IMR-90 (cell line): ENCODE data around the gene KRIT1. TPM values are rescaled to one million over a fixed set of nuclear protein-coding genes. Genes with fewer than 3 reads are reported as not detected.

Experiments used
- ATAC-seq: fragments of 200-7000 bp; cut with Tn5 transposase; 2 replicates; pipeline ENCODE4 v1.9.1; 2020; ENCODE audit warnings: low read depth, mild to moderate bottlenecking, moderate library complexity
- BruUV-seq: library from RNA; stranded (reverse); fragments of 400-500 nt; replicated peaks from 2 replicates; lab custom pipeline; 2021; lab: Mats Ljungman, UMichigan
- CTCF ChIA-PET: fragments of 300-600 bp; formaldehyde crosslinking; extraction: SDS; loops from one replicate; lab custom pipeline; 2021; ENCODE audit warnings: antibody characterized with exemption; lab: Yijun Ruan, JAX
- POLR2A ChIA-PET: fragments of 300-600 bp; sonication (Branson Sonifier 250); formaldehyde crosslinking; loops from one replicate; lab custom pipeline; 2022; ENCODE audit warnings: antibody characterized with exemption; ENCODE audit not compliant: unreplicated experiment; lab: Charles Lee
- DNase-seq: peaks from one replicate; pipeline ENCODE4 v3.0.0; 2013
- H2AFZ ChIP-seq: replicated peaks from 2 replicates; pipeline ENCODE3; 2013; ENCODE audit warnings: low read length, mild to moderate bottlenecking; ENCODE audit not compliant: poor library complexity
- H2AK5ac ChIP-seq: 2 replicates; pipeline ENCODE4 v1.6.1; 2013; ENCODE audit warnings: low read depth, low read length, inconsistent platforms
- H2AK9ac ChIP-seq: replicated peaks from 2 replicates; pipeline ENCODE3; 2013; ENCODE audit warnings: mild to moderate bottlenecking, low read depth, low read length, moderate library complexity; ENCODE audit not compliant: poor library complexity
- H2BK120ac ChIP-seq: 2 replicates; pipeline ENCODE4 v1.6.1; 2013; ENCODE audit warnings: low read depth, low read length, inconsistent platforms
- H2BK15ac ChIP-seq: 3 replicates; pipeline ENCODE4 v1.6.1; 2013; ENCODE audit warnings: low read depth, low read length, inconsistent platforms
- H2BK20ac ChIP-seq: 2 replicates; pipeline ENCODE4 v1.6.1; 2013; ENCODE audit warnings: low read depth, mild to moderate bottlenecking, inconsistent platforms, low read length, moderate library complexity
- H2BK5ac ChIP-seq: 2 replicates; pipeline ENCODE4 v1.6.1; 2013; ENCODE audit warnings: mild to moderate bottlenecking, low read depth, low read length, inconsistent platforms; ENCODE audit not compliant: poor library complexity, severe bottlenecking
- H3K14ac ChIP-seq: replicated peaks from 2 replicates; pipeline ENCODE4 v1.6.1; 2013; ENCODE audit warnings: low read depth, low read length, inconsistent platforms
- H3K18ac ChIP-seq: 2 replicates; pipeline ENCODE4 v1.6.1; 2013; ENCODE audit warnings: low read depth, low read length, control low read depth
- H3K23ac ChIP-seq: 2 replicates; pipeline ENCODE4 v1.6.1; 2013; ENCODE audit warnings: low read depth, low read length, inconsistent platforms
- H3K27ac ChIP-seq: 2 replicates; pipeline ENCODE4 v1.5.1; 2013; ENCODE audit warnings: mild to moderate bottlenecking, control low read depth, low read length; ENCODE audit not compliant: insufficient read depth
- H3K27me3 ChIP-seq: 2 replicates; pipeline ENCODE4 v1.6.1; 2013; ENCODE audit warnings: low read length; ENCODE audit not compliant: control insufficient read depth, insufficient read depth
- H3K36me3 ChIP-seq: 2 replicates; pipeline ENCODE4 v1.6.1; 2013; ENCODE audit warnings: low read length, mixed read lengths; ENCODE audit not compliant: control insufficient read depth, insufficient read depth
- H3K4ac ChIP-seq: 2 replicates; pipeline ENCODE4 v1.6.1; 2013; ENCODE audit warnings: low read depth, low read length, inconsistent platforms
- H3K4me1 ChIP-seq: 2 replicates; pipeline ENCODE4 v1.6.1; 2013; ENCODE audit warnings: low read length, mixed read lengths; ENCODE audit not compliant: control insufficient read depth, insufficient read depth
- H3K4me2 ChIP-seq: 2 replicates; pipeline ENCODE4 v1.6.1; 2013; ENCODE audit warnings: low read depth, mild to moderate bottlenecking, control low read depth, low read length, moderate library complexity
- H3K4me3 ChIP-seq: 2 replicates; pipeline ENCODE4 v1.5.1; 2013; ENCODE audit warnings: low read depth, mild to moderate bottlenecking, control low read depth, low read length, moderate library complexity; ENCODE audit not compliant: insufficient read depth
- H3K56ac ChIP-seq: 2 replicates; pipeline ENCODE4 v1.6.1; 2013; ENCODE audit warnings: low read length, inconsistent platforms; ENCODE audit not compliant: insufficient read depth; ENCODE audit errors: extremely low read depth
- H3K79me1 ChIP-seq, 2 experiments: 2 replicates each; pipeline ENCODE4 v1.6.1; 2013; ENCODE audit warnings: low read length in 2 of 2, inconsistent platforms in 1 of 2, low read depth in 1 of 2
- H3K9ac ChIP-seq: 2 replicates; pipeline ENCODE4 v1.6.1; 2013; ENCODE audit warnings: low read depth, low read length, control low read depth
- H3K9me1 ChIP-seq: 2 replicates; pipeline ENCODE4 v1.6.1; 2013; ENCODE audit warnings: low read length, inconsistent platforms; ENCODE audit not compliant: insufficient read depth
- H3K9me3 ChIP-seq: 2 replicates; pipeline ENCODE4 v1.6.1; 2013; ENCODE audit warnings: low read length; ENCODE audit not compliant: control insufficient read depth, insufficient read depth
- H4K20me1 ChIP-seq: 2 replicates; pipeline ENCODE4 v1.6.1; 2013; ENCODE audit warnings: low read length, inconsistent platforms; ENCODE audit not compliant: insufficient read depth
- H4K5ac ChIP-seq: 2 replicates; pipeline ENCODE4 v1.6.1; 2013; ENCODE audit warnings: mild to moderate bottlenecking, low read depth, low read length, control low read depth
- H4K8ac ChIP-seq, 2 experiments: 2 replicates each; pipeline ENCODE4 v1.6.1; 2013; ENCODE audit warnings: low read depth in 2 of 2, low read length in 2 of 2, control low read depth in 1 of 2, inconsistent platforms in 1 of 2
- H4K91ac ChIP-seq: 2 replicates; pipeline ENCODE4 v1.6.1; 2013; ENCODE audit warnings: low read depth, low read length, inconsistent platforms; ENCODE audit not compliant: insufficient read depth
- BHLHE40 ChIP-seq: fragments of 150-350 bp; IDR thresholded peaks from 2 replicates; pipeline ENCODE4 v1.6.1; 2016; ENCODE audit warnings: mild to moderate bottlenecking, low read depth, low read length
- CEBPB ChIP-seq: IDR thresholded peaks from 2 replicates; pipeline ENCODE4 v1.6.1; 2012; ENCODE audit warnings: low read depth, low read length, improper control_type of control experiment
- CHD1 ChIP-seq: IDR thresholded peaks from 2 replicates; pipeline ENCODE4 v1.6.1; 2012; ENCODE audit warnings: low read depth, low read length, improper control_type of control experiment
- FOS ChIP-seq: fragments of 150-350 bp; IDR thresholded peaks from 2 replicates; pipeline ENCODE4 v1.6.1; 2016; ENCODE audit warnings: low read depth, low read length
- MAFK ChIP-seq: IDR thresholded peaks from 2 replicates; pipeline ENCODE4 v1.6.1; 2012; ENCODE audit warnings: low read depth, low read length, improper control_type of control experiment
- MAZ ChIP-seq: IDR thresholded peaks from 2 replicates; pipeline ENCODE4 v1.6.1; 2012; ENCODE audit warnings: low read depth, mild to moderate bottlenecking, low read length, improper control_type of control experiment, moderate library complexity, borderline replicate concordance
- MXI1 ChIP-seq: IDR thresholded peaks from 2 replicates; pipeline ENCODE4 v1.6.1; 2012; ENCODE audit warnings: low read depth, mild to moderate bottlenecking, low read length, moderate library complexity, borderline replicate concordance
- NFE2L2 ChIP-seq: fragments of 150-350 bp; IDR thresholded peaks from 2 replicates; pipeline ENCODE4 v1.6.1; 2016; ENCODE audit warnings: low read depth, mild to moderate bottlenecking, low read length
- POLR2A ChIP-seq: IDR thresholded peaks from 2 replicates; pipeline ENCODE4 v1.6.1; 2012; ENCODE audit warnings: mild to moderate bottlenecking, low read depth, low read length
- RAD21 ChIP-seq: IDR thresholded peaks from 2 replicates; pipeline ENCODE4 v1.6.1; 2012; ENCODE audit warnings: low read length, improper control_type of control experiment
- RCOR1 ChIP-seq: IDR thresholded peaks from 2 replicates; pipeline ENCODE4 v1.6.1; 2012; ENCODE audit warnings: mild to moderate bottlenecking, low read length, improper control_type of control experiment; ENCODE audit not compliant: insufficient replicate concordance
- RFX5 ChIP-seq: IDR thresholded peaks from 2 replicates; pipeline ENCODE4 v1.8.0; 2012; ENCODE audit warnings: low read depth, mild to moderate bottlenecking, low read length, moderate library complexity
- SMC3 ChIP-seq: fragments of 150-350 bp; IDR thresholded peaks from 2 replicates; pipeline ENCODE4 v1.6.1; 2016; ENCODE audit warnings: low read depth, mild to moderate bottlenecking, antibody characterized with exemption, low read length, moderate library complexity
- WGBS, 2 experiments: methylation state at CpG; one replicate each; pipeline versions ENCODE4 v1.1.5 to v1.1.7; 2013; ENCODE audit warnings: missing lambda C conversion rate in 2 of 2; ENCODE audit not compliant: insufficient read length in 1 of 2; ENCODE audit errors: extremely low coverage in 2 of 2; 5-methylcytosine and 5-hydroxymethylcytosine counted together
- dilution Hi-C: fragments of 300-500 bp; cut with HindIII; formaldehyde crosslinking; loops from one replicate; pipeline ENCODE4 v1.14.3; 2018; ENCODE audit warnings: low sequenced_read_pairs; ENCODE audit not compliant: unreplicated experiment
- in situ Hi-C: fragments of 300-500 bp; cut with MboI; formaldehyde crosslinking; loops from 3 replicates; pipeline ENCODE4 v1.14.3; 2019; ENCODE audit warnings: low sequenced_read_pairs, inconsistent platforms, mixed read lengths
- intact Hi-C: fragments of 100-400 bp; cut with micrococcal nuclease; formaldehyde crosslinking; loops from 2 replicates; pipeline ENCODE4 v1.10.0; 2022
- polyA plus RNA-seq, 3 experiments: library from polyadenylated mRNA; depleted of rRNA; stranded (reverse); fragments of >200 nt; gene quantifications; 2 replicates each; pipeline ENCODE4 v1.2.3, GENCODE V29; 2012; ENCODE audit warnings: low replicate concordance in 1 of 3
- total RNA-seq: library from RNA; depleted of rRNA; stranded (reverse); fragments of >200 nt; gene quantifications from 2 replicates; pipeline ENCODE4 v1.2.3, GENCODE V29; 2012
- TF ChIP-seq, protein P1 (sequence below): conservative IDR thresholded peaks from 2 replicates; pipeline ENCODE4 v1.5.1; 2012; ENCODE audit warnings: mild to moderate bottlenecking, low read depth, low read length, improper control_type of control experiment
- TF ChIP-seq, protein P2 (sequence below): fragments of 150-350 bp; IDR thresholded peaks from 2 replicates; pipeline ENCODE4 v1.6.1; 2016; ENCODE audit warnings: low read depth, mild to moderate bottlenecking, low read length, moderate library complexity, borderline replicate concordance
- TF ChIP-seq, protein P3 (sequence below): fragments of 150-350 bp; IDR thresholded peaks from 2 replicates; pipeline ENCODE4 v1.6.1; 2017; ENCODE audit warnings: mild to moderate bottlenecking, antibody characterized with exemption, low read length, low read depth

Gene KRIT1
- total and polyA plus RNA-seq, 2 of the 4 experiments (the other 2 are of a cell fraction), result 22.9 to 38.2 TPM

- no CpG with 5 or more reads among the region's 1 CpG for WGBS, 2 experiments
- Histone ChIP-seq H3K56ac (no peak overlapping the region), H3K27me3 (no peaks in the 10 kb centered on the region), H3K27ac (no peak overlapping the region), H3K9me1 (no peaks in the 10 kb centered on the region), H2AK9ac (no peak overlapping the region), H2AK5ac (no peak overlapping the region), H3K36me3 (no peaks in the 10 kb centered on the region), H4K8ac (no peak overlapping the region), H3K79me1 (no peaks in the 10 kb centered on the region), H4K5ac (no peak overlapping the region), H2BK120ac (0 out of 2 replicates have a peak overlapping the region, but pooled peaks have one; percentile 48), H4K91ac (no peak overlapping the region; the same call in 1 of the 2 replicates), H3K4me1 (peaks cover 6% of the 10 kb centered on the region; the same call in 1 of the 2 replicates), H2BK5ac (no peak overlapping the region), H4K20me1 (no peaks in the 10 kb centered on the region), H3K23ac (no peak overlapping the region), H2BK15ac (peak overlapping the region; percentile 10; the same call in 1 of the 3 replicates), H3K9me3 (no peaks in the 10 kb centered on the region), H3K9ac (no peak overlapping the region), H3K14ac (no peak overlapping the region; the same call in 1 of the 2 replicates), H3K4me3 (no peak overlapping the region), H3K4me2 (no peak overlapping the region), H3K18ac (no peak overlapping the region), H2BK20ac (peak overlapping the region; percentile 53), H2AFZ (no peak overlapping the region), H3K4ac (no peak overlapping the region)
- no peak for ATAC-seq
- no TSS peak for BruUV-seq
- DNase-seq, result no peak
- ChIA-PET POLR2A (no interaction called here), CTCF (no interaction called here)
- in situ Hi-C loops (no loop called here), dilution Hi-C loops (no loop called here), intact Hi-C loops (no loop called here)
- TF ChIP-seq MAZ (no peak), FOS (no peak), CEBPB (no peak), RFX5 (no peak), BHLHE40 (no peak), RCOR1 (no peak), CHD1 (no peak), RAD21 (no peak), MXI1 (no peak), POLR2A (no peak), SMC3 (no peak), MAFK (no peak), NFE2L2 (no peak)
- TF ChIP-seq, protein P1, sequence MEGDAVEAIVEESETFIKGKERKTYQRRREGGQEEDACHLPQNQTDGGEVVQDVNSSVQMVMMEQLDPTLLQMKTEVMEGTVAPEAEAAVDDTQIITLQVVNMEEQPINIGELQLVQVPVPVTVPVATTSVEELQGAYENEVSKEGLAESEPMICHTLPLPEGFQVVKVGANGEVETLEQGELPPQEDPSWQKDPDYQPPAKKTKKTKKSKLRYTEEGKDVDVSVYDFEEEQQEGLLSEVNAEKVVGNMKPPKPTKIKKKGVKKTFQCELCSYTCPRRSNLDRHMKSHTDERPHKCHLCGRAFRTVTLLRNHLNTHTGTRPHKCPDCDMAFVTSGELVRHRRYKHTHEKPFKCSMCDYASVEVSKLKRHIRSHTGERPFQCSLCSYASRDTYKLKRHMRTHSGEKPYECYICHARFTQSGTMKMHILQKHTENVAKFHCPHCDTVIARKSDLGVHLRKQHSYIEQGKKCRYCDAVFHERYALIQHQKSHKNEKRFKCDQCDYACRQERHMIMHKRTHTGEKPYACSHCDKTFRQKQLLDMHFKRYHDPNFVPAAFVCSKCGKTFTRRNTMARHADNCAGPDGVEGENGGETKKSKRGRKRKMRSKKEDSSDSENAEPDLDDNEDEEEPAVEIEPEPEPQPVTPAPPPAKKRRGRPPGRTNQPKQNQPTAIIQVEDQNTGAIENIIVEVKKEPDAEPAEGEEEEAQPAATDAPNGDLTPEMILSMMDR, result no peak
- TF ChIP-seq, protein P2, sequence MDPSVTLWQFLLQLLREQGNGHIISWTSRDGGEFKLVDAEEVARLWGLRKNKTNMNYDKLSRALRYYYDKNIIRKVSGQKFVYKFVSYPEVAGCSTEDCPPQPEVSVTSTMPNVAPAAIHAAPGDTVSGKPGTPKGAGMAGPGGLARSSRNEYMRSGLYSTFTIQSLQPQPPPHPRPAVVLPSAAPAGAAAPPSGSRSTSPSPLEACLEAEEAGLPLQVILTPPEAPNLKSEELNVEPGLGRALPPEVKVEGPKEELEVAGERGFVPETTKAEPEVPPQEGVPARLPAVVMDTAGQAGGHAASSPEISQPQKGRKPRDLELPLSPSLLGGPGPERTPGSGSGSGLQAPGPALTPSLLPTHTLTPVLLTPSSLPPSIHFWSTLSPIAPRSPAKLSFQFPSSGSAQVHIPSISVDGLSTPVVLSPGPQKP, result no peak
- TF ChIP-seq, protein P3, sequence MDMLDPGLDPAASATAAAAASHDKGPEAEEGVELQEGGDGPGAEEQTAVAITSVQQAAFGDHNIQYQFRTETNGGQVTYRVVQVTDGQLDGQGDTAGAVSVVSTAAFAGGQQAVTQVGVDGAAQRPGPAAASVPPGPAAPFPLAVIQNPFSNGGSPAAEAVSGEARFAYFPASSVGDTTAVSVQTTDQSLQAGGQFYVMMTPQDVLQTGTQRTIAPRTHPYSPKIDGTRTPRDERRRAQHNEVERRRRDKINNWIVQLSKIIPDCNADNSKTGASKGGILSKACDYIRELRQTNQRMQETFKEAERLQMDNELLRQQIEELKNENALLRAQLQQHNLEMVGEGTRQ, result no peak
Measured at GRCh38 chr7:92161271-92161670, 84.4 kb downstream of the KRIT1 start.
